Smooth muscle cell (in vitro differentiated cells): ENCODE results near the gene FPR1. TPM values are rescaled to one million over a fixed set of nuclear protein-coding genes. Genes with fewer than 3 reads are reported as not detected.

Experiments used
- DNase-seq: peaks from one replicate; lab custom pipeline; 2025; ENCODE audit not compliant: unreplicated experiment; lab: John Stamatoyannopoulos, UW
- H2AFZ ChIP-seq: fragments of 200-600 bp; sonication (generic); 2 replicates; pipeline ENCODE4 v1.6.0; 2016; ENCODE audit warnings: antibody characterized with exemption, low read depth, mild to moderate bottlenecking
- H3F3A ChIP-seq: fragments of 200-600 bp; sonication (generic); 2 replicates; pipeline ENCODE4 v1.6.0; 2017; ENCODE audit warnings: antibody characterized with exemption, low read depth
- H3K27ac ChIP-seq: fragments of 200-600 bp; sonication (generic); 2 replicates; pipeline ENCODE4 v1.5.1; 2016; ENCODE audit warnings: low read depth, mild to moderate bottlenecking
- H3K27me3 ChIP-seq: fragments of 200-600 bp; sonication (generic); 2 replicates; pipeline ENCODE4 v1.6.1; 2016; ENCODE audit warnings: low read depth, mild to moderate bottlenecking
- H3K36me3 ChIP-seq: fragments of 200-600 bp; sonication (generic); 2 replicates; pipeline ENCODE4 v1.5.1; 2016; ENCODE audit warnings: low read depth
- H3K4me1 ChIP-seq: fragments of 200-600 bp; sonication (generic); 2 replicates; pipeline ENCODE4 v1.5.1; 2016; ENCODE audit warnings: low read depth
- H3K4me2 ChIP-seq: fragments of 200-600 bp; sonication (generic); 2 replicates; pipeline ENCODE4 v1.6.0; 2016; ENCODE audit warnings: mild to moderate bottlenecking
- H3K4me3 ChIP-seq: fragments of 200-600 bp; sonication (generic); 2 replicates; pipeline ENCODE4 v1.5.1; 2016; ENCODE audit warnings: mild to moderate bottlenecking
- H3K79me2 ChIP-seq: fragments of 200-600 bp; sonication (generic); 2 replicates; pipeline ENCODE4 v1.6.0; 2016; ENCODE audit warnings: low read depth, mild to moderate bottlenecking
- H3K9ac ChIP-seq: fragments of 200-600 bp; sonication (generic); 2 replicates; pipeline ENCODE4 v1.6.0; 2016; ENCODE audit warnings: low read depth
- H3K9me3 ChIP-seq: fragments of 200-600 bp; sonication (generic); replicated peaks from 2 replicates; pipeline ENCODE4 v1.5.1; 2016; ENCODE audit warnings: low read depth
- H4K20me1 ChIP-seq: fragments of 200-600 bp; sonication (generic); 2 replicates; pipeline ENCODE4 v1.6.0; 2016; ENCODE audit warnings: low read depth
- WGBS: methylation state at CpG from one replicate; pipeline ENCODE4 v1.1.7; 2016; ENCODE audit warnings: low lambda C conversion rate; 5-methylcytosine and 5-hydroxymethylcytosine counted together
- polyA plus RNA-seq: library from polyadenylated mRNA; unstranded; fragments of >200 nt; fragmentation: Nextera tagmentation; extraction: Ambion mirVana; gene quantifications from 2 replicates; pipeline ENCODE4 v1.2.1, GENCODE V29; 2016
- total RNA-seq: library from RNA; depleted of rRNA; stranded (reverse); fragments of >200 nt; gene quantifications from 2 replicates; pipeline ENCODE4 v1.2.3, GENCODE V29; 2014
- TF ChIP-seq, protein P1 (sequence below): fragments of 200-600 bp; sonication (generic); IDR thresholded peaks from 2 replicates; pipeline ENCODE4 v1.5.1; 2017; ENCODE audit warnings: borderline replicate concordance, mild to moderate bottlenecking, antibody characterized with exemption; ENCODE audit not compliant: insufficient read depth, poor library complexity, severe bottlenecking

FPR1 gene
- total and polyA plus RNA-seq, 2 experiments from 2014 or later = not detected

DNA sequence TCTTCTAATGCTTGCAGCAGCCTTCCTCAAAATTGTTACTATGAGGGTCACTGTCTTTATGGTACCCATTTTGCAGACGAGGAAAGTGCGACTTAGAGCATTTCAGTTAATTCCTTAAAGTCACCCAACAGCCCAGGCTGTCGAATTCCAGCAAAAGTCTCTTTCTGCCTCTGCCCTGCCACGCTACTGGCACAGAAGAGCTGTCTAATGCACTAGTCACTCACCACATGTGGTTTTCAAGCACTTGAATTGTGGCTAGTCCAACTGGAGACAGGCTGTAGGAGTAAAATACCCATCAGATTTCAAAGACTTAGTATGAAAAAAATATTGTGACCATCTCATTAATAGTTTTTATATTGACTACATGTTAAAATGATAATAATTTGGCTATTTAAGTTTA lies 1.7 kb downstream of the FPR1 start:
- H3K4me2 ChIP-seq = no peak overlapping the region
- H3K27ac ChIP-seq = no peak overlapping the region
- no peak for DNase-seq

DNA sequence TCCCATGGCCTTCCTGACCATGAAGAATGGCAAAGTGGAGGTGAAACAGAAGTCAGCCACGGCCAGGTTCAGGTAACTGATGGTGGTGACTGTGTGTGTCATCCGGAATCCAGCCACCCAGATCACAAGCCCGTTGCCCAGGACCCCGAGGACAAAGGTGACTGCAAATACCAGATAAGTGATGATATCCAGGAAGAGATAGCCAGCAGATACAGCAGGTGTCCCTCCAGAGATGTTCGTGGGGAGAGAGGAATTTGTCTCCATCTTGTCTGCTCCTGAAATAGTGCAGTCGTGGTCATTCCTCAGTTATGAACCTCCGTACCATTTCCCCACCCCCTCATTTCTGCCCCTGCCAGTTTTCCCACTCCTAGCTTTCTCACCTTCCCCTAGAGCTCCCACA lies 4.9 kb downstream of the FPR1 start:
- H3F3A ChIP-seq = no peaks in the 10 kb centered on the region
- no peak overlapping the region for H3K4me2 ChIP-seq
- H3K79me2 ChIP-seq = no peaks in the 10 kb centered on the region
- no peak overlapping the region for H2AFZ ChIP-seq
- H3K9ac ChIP-seq = no peak overlapping the region
- no peaks in the 10 kb centered on the region for H3K36me3 ChIP-seq
- no peak overlapping the region for H3K27ac ChIP-seq
- no peaks in the 10 kb centered on the region for H3K9me3 ChIP-seq
- TF ChIP-seq, protein P1, sequence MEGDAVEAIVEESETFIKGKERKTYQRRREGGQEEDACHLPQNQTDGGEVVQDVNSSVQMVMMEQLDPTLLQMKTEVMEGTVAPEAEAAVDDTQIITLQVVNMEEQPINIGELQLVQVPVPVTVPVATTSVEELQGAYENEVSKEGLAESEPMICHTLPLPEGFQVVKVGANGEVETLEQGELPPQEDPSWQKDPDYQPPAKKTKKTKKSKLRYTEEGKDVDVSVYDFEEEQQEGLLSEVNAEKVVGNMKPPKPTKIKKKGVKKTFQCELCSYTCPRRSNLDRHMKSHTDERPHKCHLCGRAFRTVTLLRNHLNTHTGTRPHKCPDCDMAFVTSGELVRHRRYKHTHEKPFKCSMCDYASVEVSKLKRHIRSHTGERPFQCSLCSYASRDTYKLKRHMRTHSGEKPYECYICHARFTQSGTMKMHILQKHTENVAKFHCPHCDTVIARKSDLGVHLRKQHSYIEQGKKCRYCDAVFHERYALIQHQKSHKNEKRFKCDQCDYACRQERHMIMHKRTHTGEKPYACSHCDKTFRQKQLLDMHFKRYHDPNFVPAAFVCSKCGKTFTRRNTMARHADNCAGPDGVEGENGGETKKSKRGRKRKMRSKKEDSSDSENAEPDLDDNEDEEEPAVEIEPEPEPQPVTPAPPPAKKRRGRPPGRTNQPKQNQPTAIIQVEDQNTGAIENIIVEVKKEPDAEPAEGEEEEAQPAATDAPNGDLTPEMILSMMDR = no peak
- H3K27me3 ChIP-seq = no peaks in the 10 kb centered on the region
- H3K4me1 ChIP-seq = no peaks in the 10 kb centered on the region
- 81% methylated on average over 7 of the region's 7 CpGs for WGBS
- no peaks in the 10 kb centered on the region for H4K20me1 ChIP-seq
- DNase-seq = no peak
- no peak overlapping the region for H3K4me3 ChIP-seq

More for the DNA sequence above, 1.7 kb downstream of the FPR1 start:
- TF ChIP-seq, protein P1 = no peak
- WGBS = 56% methylated on average over 4 of the region's 4 CpGs
- Histone ChIP-seq H3K4me1 (no peaks in the 10 kb centered on the region), H3K9ac (no peak overlapping the region), H3K4me3 (no peak overlapping the region), H3K27me3 (no peaks in the 10 kb centered on the region), H4K20me1 (no peaks in the 10 kb centered on the region), H3K79me2 (no peaks in the 10 kb centered on the region), H3F3A (no peaks in the 10 kb centered on the region), H2AFZ (no peak overlapping the region), H3K36me3 (no peaks in the 10 kb centered on the region), H3K9me3 (no peaks in the 10 kb centered on the region)

DNA sequence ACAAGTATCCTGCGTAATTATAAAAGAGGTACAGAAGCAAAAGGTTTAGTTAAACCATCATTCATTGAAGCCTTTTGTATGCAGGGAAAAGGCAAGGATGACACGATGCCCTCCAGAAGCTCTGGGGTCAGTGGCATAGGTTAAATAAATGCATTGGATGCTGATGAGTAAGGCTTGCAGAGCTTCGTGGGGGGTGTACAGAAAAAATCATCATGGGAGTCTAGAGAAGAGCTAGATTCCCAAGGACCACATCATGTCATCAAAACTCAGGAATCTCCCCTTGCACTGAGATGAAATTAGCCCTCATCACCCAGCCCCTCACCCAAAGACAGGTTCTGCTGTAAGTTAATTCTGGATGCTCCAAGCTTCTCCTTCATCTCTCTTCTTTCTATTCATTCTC lies 8.3 kb downstream of the FPR1 start:
- H2AFZ ChIP-seq = no peak overlapping the region
- H3K79me2 ChIP-seq = no peaks in the 10 kb centered on the region
- no peaks in the 10 kb centered on the region for H4K20me1 ChIP-seq
- no peak overlapping the region for H3K9ac ChIP-seq
- H3K4me2 ChIP-seq = no peak overlapping the region
- no peak for DNase-seq
- no peak overlapping the region for H3K4me3 ChIP-seq
- 75% methylated on average over 3 of the region's 3 CpGs for WGBS
- no peaks in the 10 kb centered on the region for H3K27me3 ChIP-seq
- H3K27ac ChIP-seq = peak overlapping the region; percentile 74
- TF ChIP-seq, protein P1 = no peak
- H3F3A ChIP-seq = no peaks in the 10 kb centered on the region
- no peaks in the 10 kb centered on the region for H3K4me1 ChIP-seq
- no peaks in the 10 kb centered on the region for H3K9me3 ChIP-seq
- H3K36me3 ChIP-seq = no peaks in the 10 kb centered on the region

DNA sequence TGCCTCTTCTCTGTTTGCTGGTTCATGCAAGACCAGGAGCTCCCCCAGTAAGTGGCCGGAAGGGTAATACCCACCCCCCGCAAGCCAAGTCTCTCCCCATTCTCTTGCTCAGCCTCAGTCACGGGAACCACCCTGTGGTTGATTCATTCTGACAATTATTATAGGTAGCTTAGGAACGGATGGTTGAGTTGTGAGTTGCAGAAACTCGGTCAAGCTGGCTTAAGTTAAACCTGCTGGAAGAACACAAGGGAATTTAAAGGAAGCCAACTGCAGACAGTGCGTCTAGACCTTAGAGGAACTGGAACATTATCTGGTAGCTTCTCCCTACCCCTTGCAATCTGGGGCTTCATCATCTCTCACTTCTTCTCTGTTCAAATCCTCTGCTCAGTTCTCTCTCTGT lies 8.9 kb downstream of the FPR1 start:
- H4K20me1 ChIP-seq = no peaks in the 10 kb centered on the region
- H3K36me3 ChIP-seq = no peaks in the 10 kb centered on the region
- no peaks in the 10 kb centered on the region for H3K27me3 ChIP-seq
- H3K27ac ChIP-seq = peak overlapping the region; percentile 74
- TF ChIP-seq, protein P1 = no peak
- H2AFZ ChIP-seq = no peak overlapping the region
- DNase-seq = no peak
- no peaks in the 10 kb centered on the region for H3K9me3 ChIP-seq
- no peaks in the 10 kb centered on the region for H3K4me1 ChIP-seq
- no peak overlapping the region for H3K9ac ChIP-seq
- H3F3A ChIP-seq = no peaks in the 10 kb centered on the region
- no peak overlapping the region for H3K4me2 ChIP-seq
- H3K79me2 ChIP-seq = no peaks in the 10 kb centered on the region
- no peak overlapping the region for H3K4me3 ChIP-seq
- 60% methylated on average over 6 of the region's 6 CpGs for WGBS
